Mesenchymal stem cell (in vitro differentiated cells and primary cell): ENCODE measurements around the gene DCAF4L1.

ENCODE experiments used
- DNase-seq: peaks from one replicate; pipeline ENCODE4 v3.0.0-alpha.2; 2013
- H2AFZ ChIP-seq: one replicate; pipeline ENCODE4 v1.6.1; 2013; ENCODE audit warnings: low read depth, mild to moderate bottlenecking, control low read depth, inconsistent platforms, low read length, moderate library complexity
- H2AK5ac ChIP-seq: 2 replicates; pipeline ENCODE4 v1.6.1; 2013; ENCODE audit warnings: low read length, moderate library complexity, mild to moderate bottlenecking, inconsistent platforms; ENCODE audit not compliant: severe bottlenecking
- H2BK120ac ChIP-seq: one replicate; pipeline ENCODE4 v1.6.1; 2013; ENCODE audit warnings: low read depth, mild to moderate bottlenecking, inconsistent platforms, low read length, moderate library complexity
- H2BK12ac ChIP-seq, 2 experiments: one replicate each; pipeline ENCODE4 v1.6.1; 2013; ENCODE audit warnings: inconsistent platforms in 2 of 2, low read length in 2 of 2, mild to moderate bottlenecking in 2 of 2, moderate library complexity in 2 of 2, control low read depth in 1 of 2
- H2BK15ac ChIP-seq: one replicate; pipeline ENCODE4 v1.6.1; 2013; ENCODE audit warnings: mild to moderate bottlenecking, low read depth, inconsistent platforms; ENCODE audit not compliant: poor library complexity, severe bottlenecking
- H2BK5ac ChIP-seq: 2 replicates; pipeline ENCODE4 v1.6.1; 2013; ENCODE audit warnings: low read depth, mild to moderate bottlenecking, low read length, control low read depth, inconsistent platforms; ENCODE audit not compliant: poor library complexity, severe bottlenecking
- H3K14ac ChIP-seq, 2 experiments: one replicate each; pipeline ENCODE4 v1.6.1; 2013; ENCODE audit warnings: inconsistent platforms in 2 of 2, low read length in 2 of 2, control low read depth in 1 of 2, mild to moderate bottlenecking in 1 of 2, moderate library complexity in 1 of 2
- H3K18ac ChIP-seq, 2 experiments: one replicate each; pipeline ENCODE4 v1.6.1; 2013; ENCODE audit warnings: inconsistent platforms in 2 of 2, low read length in 2 of 2, control low read depth in 1 of 2, low read depth in 1 of 2, mild to moderate bottlenecking in 1 of 2
- H3K23ac ChIP-seq, 2 experiments: one replicate each; pipeline ENCODE4 v1.6.1; 2013; ENCODE audit warnings: inconsistent platforms in 2 of 2, low read length in 2 of 2, mild to moderate bottlenecking in 2 of 2, moderate library complexity in 2 of 2, control low read depth in 1 of 2
- H3K27ac ChIP-seq: 2 replicates; pipeline ENCODE4 v1.5.1; 2013; ENCODE audit warnings: mild to moderate bottlenecking, moderate library complexity, low read length, control low read depth, inconsistent platforms; ENCODE audit not compliant: poor library complexity, severe bottlenecking
- H3K27me3 ChIP-seq, 2 experiments: 2 replicates each; pipeline versions ENCODE4 v1.6.1 to v1.7.0; 2013; ENCODE audit warnings: low read length in 2 of 2, mild to moderate bottlenecking in 2 of 2, moderate library complexity in 2 of 2, control low read depth in 1 of 2, inconsistent platforms in 1 of 2; ENCODE audit not compliant: control insufficient read depth in 1 of 2, insufficient read depth in 1 of 2
- H3K36me3 ChIP-seq, 2 experiments: 2 replicates each; pipeline versions ENCODE4 v1.6.1 to v1.7.0; 2013; ENCODE audit warnings: low read length in 2 of 2, control low read depth in 1 of 2, inconsistent platforms in 1 of 2, low read depth in 1 of 2, mild to moderate bottlenecking in 1 of 2; ENCODE audit not compliant: insufficient read depth in 2 of 2, control insufficient read depth in 1 of 2
- H3K4ac ChIP-seq, 2 experiments: one replicate each; pipeline ENCODE4 v1.6.1; 2013; ENCODE audit warnings: inconsistent platforms in 2 of 2, low read length in 2 of 2, mild to moderate bottlenecking in 2 of 2, moderate library complexity in 2 of 2, control low read depth in 1 of 2, low read depth in 1 of 2
- H3K4me1 ChIP-seq: 2 replicates; pipeline ENCODE4 v1.6.1; 2013; ENCODE audit warnings: low read depth, low read length, control low read depth; ENCODE audit not compliant: control insufficient read depth, insufficient read depth
- H3K4me2 ChIP-seq: 2 replicates; pipeline ENCODE4 v1.6.1; 2013; ENCODE audit warnings: low read length, mild to moderate bottlenecking, inconsistent platforms; ENCODE audit not compliant: poor library complexity, severe bottlenecking
- H3K4me3 ChIP-seq, 2 experiments: 2 replicates each; pipeline versions ENCODE4 v1.5.1 to v1.7.0; 2013; ENCODE audit warnings: low read length in 2 of 2, mild to moderate bottlenecking in 2 of 2, control low read depth in 1 of 2, low read depth in 1 of 2; ENCODE audit not compliant: insufficient read depth in 1 of 2
- H3K79me1 ChIP-seq: replicated peaks from 2 replicates; pipeline ENCODE4 v1.6.1; 2013; ENCODE audit warnings: mild to moderate bottlenecking, control low read depth, low read length, inconsistent platforms; ENCODE audit not compliant: poor library complexity, severe bottlenecking
- H3K9ac ChIP-seq: 2 replicates; pipeline ENCODE4 v1.7.0; 2013; ENCODE audit warnings: mild to moderate bottlenecking, low read length, moderate library complexity
- H3K9me3 ChIP-seq: 2 replicates; pipeline ENCODE4 v1.7.0; 2013; ENCODE audit warnings: mild to moderate bottlenecking, low read length; ENCODE audit not compliant: control insufficient read depth
- H4K8ac ChIP-seq: one replicate; pipeline ENCODE4 v1.6.1; 2013; ENCODE audit warnings: inconsistent platforms, mild to moderate bottlenecking, low read length, moderate library complexity
- H4K91ac ChIP-seq: one replicate; pipeline ENCODE4 v1.6.1; 2013; ENCODE audit warnings: mild to moderate bottlenecking, low read length, inconsistent platforms
- whole genome bisulfite sequencing: methylation state at CpG from one replicate; pipeline ENCODE4 v1.1.7; 2013; ENCODE audit warnings: mixed read lengths; 5-methylcytosine and 5-hydroxymethylcytosine counted together

Gene DCAF4L1

GRCh38 chr4:42008011-42008786, 26.6 kb downstream of the DCAF4L1 start:
- Histone ChIP-seq H3K4me3 (no peak overlapping the region), H3K14ac (no peak overlapping the region), H2BK5ac (no peak overlapping the region), H3K27me3 (no peaks in the 10 kb centered on the region), H3K9me3 (no peaks in the 10 kb centered on the region), H2BK120ac (no peak overlapping the region), H2BK12ac (no peak overlapping the region), H4K8ac (no peak overlapping the region), H4K91ac (no peak overlapping the region), H3K36me3 (peaks cover 0 to 53% of the 10 kb centered on the region in 2 experiments), H3K4ac (no peak overlapping the region), H3K23ac (no peak overlapping the region), H3K9ac (no peak overlapping the region), H2AFZ (no peak overlapping the region), H2AK5ac (no peak overlapping the region), H3K27ac (no peak overlapping the region), H3K4me2 (no peak overlapping the region), H3K18ac (no peak overlapping the region), H3K79me1 (peaks cover 17% of the 10 kb centered on the region), H2BK15ac (no peak overlapping the region), H3K4me1 (no peaks in the 10 kb centered on the region)
- no peak for DNase-seq
- 97% methylated on average over 3 of the region's 3 CpGs for WGBS

DNA sequence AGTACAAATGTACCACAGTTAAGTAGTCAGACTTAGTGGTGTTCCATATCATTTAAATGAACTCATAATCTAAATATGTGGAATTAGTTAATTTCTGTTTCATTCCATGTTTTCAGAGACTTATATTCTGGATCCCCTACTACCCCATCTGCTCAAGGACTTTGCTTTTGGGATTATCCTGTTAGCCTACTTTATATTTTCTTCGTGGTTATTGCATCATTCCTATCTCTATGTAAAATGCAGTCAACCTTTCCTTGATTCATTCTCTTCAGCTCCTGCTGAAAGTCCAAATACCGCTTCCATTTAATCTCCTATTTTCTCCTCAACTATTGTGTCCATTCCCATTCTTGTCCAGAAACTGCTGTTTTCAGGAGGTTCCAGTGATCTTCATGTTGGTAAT, 33.9 kb downstream of the DCAF4L1 start:
- DNase-seq = no peak
- H4K8ac ChIP-seq = no peak overlapping the region
- H3K27ac ChIP-seq = no peak overlapping the region
- H2AFZ ChIP-seq = no peak overlapping the region
- no peaks in the 10 kb centered on the region for H3K4me1 ChIP-seq
- H3K23ac ChIP-seq = no peak overlapping the region
- H2BK5ac ChIP-seq = no peak overlapping the region
- H3K14ac ChIP-seq = no peak overlapping the region
- no peak overlapping the region for H3K4me2 ChIP-seq
- no peak overlapping the region for H3K4me3 ChIP-seq
- no peak overlapping the region for H3K18ac ChIP-seq
- no peak overlapping the region for H2BK15ac ChIP-seq
- no peak overlapping the region for H2BK120ac ChIP-seq
- H4K91ac ChIP-seq = no peak overlapping the region
- H2AK5ac ChIP-seq = no peak overlapping the region
- H2BK12ac ChIP-seq = no peak overlapping the region
- no peaks in the 10 kb centered on the region for H3K9me3 ChIP-seq
- H3K36me3 ChIP-seq = peaks cover 0 to 24% of the 10 kb centered on the region in 2 experiments
- no peak overlapping the region for H3K4ac ChIP-seq
- peaks cover 13% of the 10 kb centered on the region for H3K79me1 ChIP-seq
- H3K27me3 ChIP-seq = no peaks in the 10 kb centered on the region
- H3K9ac ChIP-seq = no peak overlapping the region
- WGBS = 98% methylated on average over 2 of the region's 2 CpGs

DNA sequence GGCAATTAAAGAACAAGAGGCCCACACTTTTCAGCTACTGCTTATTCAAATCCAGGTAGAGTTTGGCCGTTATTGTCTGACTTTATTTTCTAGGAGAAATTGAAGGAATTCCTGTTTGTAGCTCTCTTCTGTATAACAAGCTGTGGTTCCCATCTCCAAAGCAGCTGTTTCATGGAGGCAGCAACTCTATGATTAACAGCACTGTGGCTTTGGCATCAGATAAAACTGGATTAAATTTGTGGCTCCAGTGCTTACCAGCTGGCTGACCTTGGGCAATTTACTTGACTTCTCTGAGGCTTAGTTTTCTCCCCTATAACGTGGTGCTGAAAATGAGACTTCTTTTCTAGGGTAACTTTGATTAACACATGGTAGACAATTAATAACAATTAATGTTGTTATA, 36.9 kb downstream of the DCAF4L1 start:
- H3K79me1 ChIP-seq = peaks cover 5% of the 10 kb centered on the region
- no peak overlapping the region for H2BK120ac ChIP-seq
- no peak overlapping the region for H3K18ac ChIP-seq
- no peak for DNase-seq
- 100% methylated on average over 1 of the region's 2 CpGs for WGBS
- H3K4me2 ChIP-seq = no peak overlapping the region
- peaks cover 3 to 41% of the 10 kb centered on the region in 2 experiments for H3K36me3 ChIP-seq
- H3K27me3 ChIP-seq = no peaks in the 10 kb centered on the region
- H3K9me3 ChIP-seq = no peaks in the 10 kb centered on the region
- H4K8ac ChIP-seq = no peak overlapping the region
- H2BK15ac ChIP-seq = no peak overlapping the region
- no peak overlapping the region for H4K91ac ChIP-seq
- H3K4me3 ChIP-seq = no peak overlapping the region
- H3K9ac ChIP-seq = no peak overlapping the region
- no peak overlapping the region for H2AFZ ChIP-seq
- no peak overlapping the region for H2BK12ac ChIP-seq
- H2BK5ac ChIP-seq = no peak overlapping the region
- no peak overlapping the region for H3K23ac ChIP-seq
- H3K14ac ChIP-seq = no peak overlapping the region
- H3K4me1 ChIP-seq = no peaks in the 10 kb centered on the region
- no peak overlapping the region for H2AK5ac ChIP-seq
- H3K27ac ChIP-seq = no peak overlapping the region
- H3K4ac ChIP-seq = no peak overlapping the region
